ENCODE measurements around the gene OR52N1. TPM values are rescaled to one million over a fixed set of nuclear protein-coding genes. Genes with fewer than 3 reads are reported as not detected.

The OR52N1 gene
- total and polyA plus RNA-seq, 2 of the 4 experiments (the other 2 are of a cell fraction), result not detected

DNA sequence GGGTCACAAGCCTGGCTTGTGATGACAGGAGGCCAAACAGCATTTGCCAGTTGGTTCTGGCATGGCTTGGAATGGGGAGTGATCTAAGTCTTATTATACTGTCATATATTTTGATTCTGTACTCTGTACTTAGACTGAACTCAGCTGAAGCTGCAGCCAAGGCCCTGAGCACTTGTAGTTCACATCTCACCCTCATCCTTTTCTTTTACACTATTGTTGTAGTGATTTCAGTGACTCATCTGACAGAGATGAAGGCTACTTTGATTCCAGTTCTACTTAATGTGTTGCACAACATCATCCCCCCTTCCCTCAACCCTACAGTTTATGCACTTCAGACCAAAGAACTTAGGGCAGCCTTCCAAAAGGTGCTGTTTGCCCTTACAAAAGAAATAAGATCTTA is 54.0 kb downstream of the OR52N1 start:
- ATAC-seq (ENCODE audit: low read depth), result no peak
- H4K20me1 ChIP-seq (ENCODE audit: insufficient read depth, low read length), result no peaks in the 10 kb centered on the region
- H2AFZ ChIP-seq (replicated peaks; ENCODE audit: low read length, poor library complexity), result no peak overlapping the region
- H4K5ac ChIP-seq (ENCODE audit: low read depth, low read length), result no peak overlapping the region
- no peaks in the 10 kb centered on the region for H3K9me1 ChIP-seq (ENCODE audit: insufficient read depth, low read length)
- no peak overlapping the region for H3K23ac ChIP-seq (ENCODE audit: low read depth, low read length)
- no peaks in the 10 kb centered on the region for H3K4me1 ChIP-seq (ENCODE audit: control insufficient read depth, insufficient read depth, low read length)
- DNase-seq, result peak; percentile 16
- no peaks in the 10 kb centered on the region for H3K79me1 ChIP-seq (ENCODE audit: low read depth in 1 of 2, low read length in 2 of 2)
- dilution Hi-C loops (cut with HindIII; ENCODE audit: low sequenced_read_pairs, unreplicated experiment) (no loop called here), in situ Hi-C loops (cut with MboI; ENCODE audit: low sequenced_read_pairs) (no loop called here), intact Hi-C loops (cut with micrococcal nuclease) (no loop called here)
- no peak overlapping the region for H2AK9ac ChIP-seq (replicated peaks; ENCODE audit: low read depth, low read length, poor library complexity)
- ChIA-PET CTCF (no interaction called here), POLR2A (ENCODE audit: unreplicated experiment) (no interaction called here)
- H2BK120ac ChIP-seq (ENCODE audit: low read depth, low read length), result no peak overlapping the region
- H3K4me2 ChIP-seq (ENCODE audit: low read depth, low read length), result no peak overlapping the region
- H3K56ac ChIP-seq (ENCODE audit: extremely low read depth, insufficient read depth, low read length), result no peak overlapping the region
- H3K4me3 ChIP-seq (ENCODE audit: insufficient read depth, low read depth, low read length), result no peak overlapping the region
- H3K4ac ChIP-seq (ENCODE audit: low read depth, low read length), result no peak overlapping the region
- no peak overlapping the region for H3K9ac ChIP-seq (ENCODE audit: low read depth, low read length)
- TF ChIP-seq RAD21 (IDR thresholded peaks at IDR 0.05; ENCODE audit: low read length) (no peak), RFX5 (IDR thresholded peaks at IDR 0.05; ENCODE audit: low read depth, low read length) (no peak), CEBPB (IDR thresholded peaks at IDR 0.05; ENCODE audit: low read depth, low read length) (peak; percentile 69)
- TF ChIP-seq, protein P1, sequence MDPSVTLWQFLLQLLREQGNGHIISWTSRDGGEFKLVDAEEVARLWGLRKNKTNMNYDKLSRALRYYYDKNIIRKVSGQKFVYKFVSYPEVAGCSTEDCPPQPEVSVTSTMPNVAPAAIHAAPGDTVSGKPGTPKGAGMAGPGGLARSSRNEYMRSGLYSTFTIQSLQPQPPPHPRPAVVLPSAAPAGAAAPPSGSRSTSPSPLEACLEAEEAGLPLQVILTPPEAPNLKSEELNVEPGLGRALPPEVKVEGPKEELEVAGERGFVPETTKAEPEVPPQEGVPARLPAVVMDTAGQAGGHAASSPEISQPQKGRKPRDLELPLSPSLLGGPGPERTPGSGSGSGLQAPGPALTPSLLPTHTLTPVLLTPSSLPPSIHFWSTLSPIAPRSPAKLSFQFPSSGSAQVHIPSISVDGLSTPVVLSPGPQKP (IDR thresholded peaks at IDR 0.05; ENCODE audit: borderline replicate concordance, low read depth, low read length), result no peak
- TF ChIP-seq, protein P2, sequence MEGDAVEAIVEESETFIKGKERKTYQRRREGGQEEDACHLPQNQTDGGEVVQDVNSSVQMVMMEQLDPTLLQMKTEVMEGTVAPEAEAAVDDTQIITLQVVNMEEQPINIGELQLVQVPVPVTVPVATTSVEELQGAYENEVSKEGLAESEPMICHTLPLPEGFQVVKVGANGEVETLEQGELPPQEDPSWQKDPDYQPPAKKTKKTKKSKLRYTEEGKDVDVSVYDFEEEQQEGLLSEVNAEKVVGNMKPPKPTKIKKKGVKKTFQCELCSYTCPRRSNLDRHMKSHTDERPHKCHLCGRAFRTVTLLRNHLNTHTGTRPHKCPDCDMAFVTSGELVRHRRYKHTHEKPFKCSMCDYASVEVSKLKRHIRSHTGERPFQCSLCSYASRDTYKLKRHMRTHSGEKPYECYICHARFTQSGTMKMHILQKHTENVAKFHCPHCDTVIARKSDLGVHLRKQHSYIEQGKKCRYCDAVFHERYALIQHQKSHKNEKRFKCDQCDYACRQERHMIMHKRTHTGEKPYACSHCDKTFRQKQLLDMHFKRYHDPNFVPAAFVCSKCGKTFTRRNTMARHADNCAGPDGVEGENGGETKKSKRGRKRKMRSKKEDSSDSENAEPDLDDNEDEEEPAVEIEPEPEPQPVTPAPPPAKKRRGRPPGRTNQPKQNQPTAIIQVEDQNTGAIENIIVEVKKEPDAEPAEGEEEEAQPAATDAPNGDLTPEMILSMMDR (conservative IDR thresholded peaks at IDR 0.05; ENCODE audit: low read depth, low read length), result no peak
- no peak overlapping the region for H2BK20ac ChIP-seq (ENCODE audit: low read depth, low read length)
- no peak overlapping the region for H2BK15ac ChIP-seq (ENCODE audit: low read depth, low read length)
- H4K8ac ChIP-seq (ENCODE audit: low read depth in 2 of 2, low read length in 2 of 2), result no peak overlapping the region
- H3K18ac ChIP-seq (ENCODE audit: low read depth, low read length), result no peak overlapping the region
- no peaks in the 10 kb centered on the region for H3K27me3 ChIP-seq (ENCODE audit: control insufficient read depth, insufficient read depth, low read length)
- no peak overlapping the region for H3K14ac ChIP-seq (replicated peaks; ENCODE audit: low read depth, low read length)
- no TSS peak for BruUV-seq (replicated peaks)
- H2BK5ac ChIP-seq (ENCODE audit: low read depth, low read length, poor library complexity, severe bottlenecking), result no peak overlapping the region
- no peaks in the 10 kb centered on the region for H3K36me3 ChIP-seq (ENCODE audit: control insufficient read depth, insufficient read depth, low read length)
- H2AK5ac ChIP-seq (ENCODE audit: low read depth, low read length), result no peak overlapping the region
- no peaks in the 10 kb centered on the region; the same call in 1 of the 2 replicates for H3K9me3 ChIP-seq (ENCODE audit: control insufficient read depth, insufficient read depth, low read length)
- H4K91ac ChIP-seq (ENCODE audit: insufficient read depth, low read depth, low read length), result no peak overlapping the region
- no peak overlapping the region for H3K27ac ChIP-seq (ENCODE audit: insufficient read depth, low read length)

Other genes with a start within 250 kb of the OR52N1 start
- 0.18 and 0.28 TPM in 2 replicates for gene OR52H1, start 242.7 kb downstream of the OR52N1 start, total RNA-seq (2012; rRNA removed)
- not detected in 2 replicates for gene OR52H1, start 242.7 kb downstream of the OR52N1 start, polyA plus RNA-seq (2012; rRNA removed)
- not detected in 2 replicates for gene OR52B6, start 210.4 kb downstream of the OR52N1 start, total RNA-seq (2012; rRNA removed)
- gene OR52B6, start 210.4 kb downstream of the OR52N1 start, polyA plus RNA-seq (2012; rRNA removed), result not detected in 2 replicates
- gene TRIM6, start 194.6 kb downstream of the OR52N1 start, total RNA-seq (2012; rRNA removed), result 3.9 and 5.0 TPM in 2 replicates
- gene TRIM6, start 194.6 kb downstream of the OR52N1 start, polyA plus RNA-seq (2012; rRNA removed), result 3.7 and 4.7 TPM in 2 replicates
- 8.6 and 12.5 TPM in 2 replicates for gene TRIM34, start 166.3 kb downstream of the OR52N1 start, total RNA-seq (2012; rRNA removed)
- gene TRIM34, start 166.3 kb downstream of the OR52N1 start, polyA plus RNA-seq (2012; rRNA removed), result 5.3 and 6.1 TPM in 2 replicates
- gene TRIM5, start 106.2 kb downstream of the OR52N1 start, total RNA-seq (2012; rRNA removed), result 49.1 and 58.0 TPM in 2 replicates
- 26.3 and 32.6 TPM in 2 replicates for gene TRIM5, start 106.2 kb downstream of the OR52N1 start, polyA plus RNA-seq (2012; rRNA removed)
- gene TRIM22, start 101.5 kb downstream of the OR52N1 start, total RNA-seq (2012; rRNA removed), result 39.4 and 46.8 TPM in 2 replicates
- 30.4 and 43.6 TPM in 2 replicates for gene TRIM22, start 101.5 kb downstream of the OR52N1 start, polyA plus RNA-seq (2012; rRNA removed)
- gene OR56B1, start 54.8 kb downstream of the OR52N1 start, total RNA-seq (2012; rRNA removed), result not detected in 2 replicates
- gene OR56B1, start 54.8 kb downstream of the OR52N1 start, polyA plus RNA-seq (2012; rRNA removed), result not detected in 2 replicates
- not detected in 2 replicates for gene OR52N4, start 37.0 kb downstream of the OR52N1 start, total RNA-seq (2012; rRNA removed)
- gene OR52N4, start 37.0 kb downstream of the OR52N1 start, polyA plus RNA-seq (2012; rRNA removed), result not detected in 2 replicates
- not detected in 2 replicates for gene OR52N5, start 7.9 kb downstream of the OR52N1 start, total RNA-seq (2012; rRNA removed)
- not detected in 2 replicates for gene OR52N5, start 7.9 kb downstream of the OR52N1 start, polyA plus RNA-seq (2012; rRNA removed)
- gene OR52N2, start 17.7 kb upstream of the OR52N1 start, total RNA-seq (2012; rRNA removed), result not detected in 2 replicates
- gene OR52N2, start 17.7 kb upstream of the OR52N1 start, polyA plus RNA-seq (2012; rRNA removed), result not detected in 2 replicates
- gene OR52E6, start 50.6 kb upstream of the OR52N1 start, total RNA-seq (2012; rRNA removed), result not detected in 2 replicates
- gene OR52E6, start 50.6 kb upstream of the OR52N1 start, polyA plus RNA-seq (2012; rRNA removed), result not detected in 2 replicates
- not detected in 2 replicates for gene OR52E8, start 66.4 kb upstream of the OR52N1 start, total RNA-seq (2012; rRNA removed)
- gene OR52E8, start 66.4 kb upstream of the OR52N1 start, polyA plus RNA-seq (2012; rRNA removed), result not detected in 2 replicates
- gene OR52E4, start 89.4 kb upstream of the OR52N1 start, total RNA-seq (2012; rRNA removed), result not detected in 2 replicates
- not detected in 2 replicates for gene OR52E4, start 89.4 kb upstream of the OR52N1 start, polyA plus RNA-seq (2012; rRNA removed)
- not detected in 2 replicates for gene OR52E5, start 101.9 kb upstream of the OR52N1 start, total RNA-seq (2012; rRNA removed)
- not detected in 2 replicates for gene OR52E5, start 101.9 kb upstream of the OR52N1 start, polyA plus RNA-seq (2012; rRNA removed)
- not detected in 2 replicates for gene OR56A3, start 151.0 kb upstream of the OR52N1 start, total RNA-seq (2012; rRNA removed)
- gene OR56A3, start 151.0 kb upstream of the OR52N1 start, polyA plus RNA-seq (2012; rRNA removed), result not detected in 2 replicates
- not detected in 2 replicates for gene OR56A5, start 177.2 kb upstream of the OR52N1 start, total RNA-seq (2012; rRNA removed)
- gene OR56A5, start 177.2 kb upstream of the OR52N1 start, polyA plus RNA-seq (2012; rRNA removed), result not detected in 2 replicates
- gene OR52L1, start 195.7 kb upstream of the OR52N1 start, total RNA-seq (2012; rRNA removed), result not detected in 2 replicates
- gene OR52L1, start 195.7 kb upstream of the OR52N1 start, polyA plus RNA-seq (2012; rRNA removed), result not detected in 2 replicates
- not detected in 2 replicates for gene OR56A4, start 215.7 kb upstream of the OR52N1 start, total RNA-seq (2012; rRNA removed)
- gene OR56A4, start 215.7 kb upstream of the OR52N1 start, polyA plus RNA-seq (2012; rRNA removed), result not detected in 2 replicates
- gene OR56A1, start 239.5 kb upstream of the OR52N1 start, total RNA-seq (2012; rRNA removed), result not detected in 2 replicates
- gene OR56A1, start 239.5 kb upstream of the OR52N1 start, polyA plus RNA-seq (2012; rRNA removed), result not detected in 2 replicates